AG04449 (cell line): Measurements from ENCODE around the gene APBA2.

Experiments used
- CTCF ChIA-PET: fragments of 350-600 bp; formaldehyde crosslinking; extraction: SDS; loops from one replicate; lab custom pipeline; 2021; ENCODE audit warnings: antibody characterized with exemption; lab: Yijun Ruan, JAX
- POLR2A ChIA-PET: fragments of 400-600, 350-600 bp; formaldehyde crosslinking; extraction: SDS; loops from one replicate; lab custom pipeline; 2020; ENCODE audit warnings: antibody characterized with exemption, inconsistent platforms; lab: Yijun Ruan, JAX
- DNase-seq: peaks from one replicate; pipeline ENCODE4 v3.0.0-alpha.2; 2010; ENCODE audit warnings: low read depth, low spot score
- H3K4me3 ChIP-seq: 2 replicates; pipeline ENCODE4 v1.5.1; 2011; ENCODE audit warnings: low read depth, mild to moderate bottlenecking, control low read depth, low read length
- TF ChIP-seq, protein P1 (sequence below): IDR thresholded peaks from one replicate; pipeline ENCODE4 v1.5.1; 2011; ENCODE audit warnings: mild to moderate bottlenecking, moderate library complexity, low read length, control low read depth, inconsistent platforms; ENCODE audit not compliant: insufficient read depth; ENCODE audit errors: missing control alignments

The APBA2 gene

DNA sequence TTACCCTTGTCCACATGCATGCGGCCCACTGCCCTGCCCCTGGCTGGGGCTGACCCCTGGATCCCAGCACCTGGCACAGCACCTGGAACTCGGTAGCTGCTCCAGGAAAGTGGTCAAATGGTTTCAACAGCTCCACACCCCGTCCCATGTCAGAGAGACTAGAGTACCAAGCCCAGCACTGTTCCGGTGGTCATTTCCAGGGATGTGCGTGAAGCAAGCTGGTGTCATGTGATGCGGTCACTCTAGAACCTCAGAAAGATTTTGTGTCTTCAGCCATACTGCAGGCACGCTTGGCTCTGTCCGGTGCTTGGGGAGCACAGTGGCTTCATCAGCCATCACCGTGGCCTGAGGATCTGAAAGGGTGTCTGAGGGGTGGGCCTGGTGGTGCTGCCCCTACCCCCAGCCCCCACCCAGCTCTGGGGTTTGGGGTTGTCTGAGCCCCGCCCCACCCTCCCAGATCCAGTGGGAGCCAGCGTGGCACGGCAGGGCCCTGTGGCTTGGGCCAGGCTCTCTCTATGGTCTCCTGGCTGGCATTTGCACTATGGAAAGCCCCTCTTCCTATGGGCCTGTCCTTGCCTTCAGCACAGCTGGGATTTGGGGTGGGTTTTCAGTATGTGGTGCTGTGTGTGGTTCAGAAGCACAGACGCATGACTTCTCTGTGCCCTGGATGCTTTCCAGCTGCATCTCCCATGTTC lies 15.3 kb downstream of the APBA2 start:
- POLR2A ChIA-PET, result no interaction called here
- CTCF ChIA-PET, result no interaction called here
- DNase-seq, result no peak
- H3K4me3 ChIP-seq, result no peak overlapping the region
- TF ChIP-seq, protein P1, sequence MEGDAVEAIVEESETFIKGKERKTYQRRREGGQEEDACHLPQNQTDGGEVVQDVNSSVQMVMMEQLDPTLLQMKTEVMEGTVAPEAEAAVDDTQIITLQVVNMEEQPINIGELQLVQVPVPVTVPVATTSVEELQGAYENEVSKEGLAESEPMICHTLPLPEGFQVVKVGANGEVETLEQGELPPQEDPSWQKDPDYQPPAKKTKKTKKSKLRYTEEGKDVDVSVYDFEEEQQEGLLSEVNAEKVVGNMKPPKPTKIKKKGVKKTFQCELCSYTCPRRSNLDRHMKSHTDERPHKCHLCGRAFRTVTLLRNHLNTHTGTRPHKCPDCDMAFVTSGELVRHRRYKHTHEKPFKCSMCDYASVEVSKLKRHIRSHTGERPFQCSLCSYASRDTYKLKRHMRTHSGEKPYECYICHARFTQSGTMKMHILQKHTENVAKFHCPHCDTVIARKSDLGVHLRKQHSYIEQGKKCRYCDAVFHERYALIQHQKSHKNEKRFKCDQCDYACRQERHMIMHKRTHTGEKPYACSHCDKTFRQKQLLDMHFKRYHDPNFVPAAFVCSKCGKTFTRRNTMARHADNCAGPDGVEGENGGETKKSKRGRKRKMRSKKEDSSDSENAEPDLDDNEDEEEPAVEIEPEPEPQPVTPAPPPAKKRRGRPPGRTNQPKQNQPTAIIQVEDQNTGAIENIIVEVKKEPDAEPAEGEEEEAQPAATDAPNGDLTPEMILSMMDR, result no peak

DNA sequence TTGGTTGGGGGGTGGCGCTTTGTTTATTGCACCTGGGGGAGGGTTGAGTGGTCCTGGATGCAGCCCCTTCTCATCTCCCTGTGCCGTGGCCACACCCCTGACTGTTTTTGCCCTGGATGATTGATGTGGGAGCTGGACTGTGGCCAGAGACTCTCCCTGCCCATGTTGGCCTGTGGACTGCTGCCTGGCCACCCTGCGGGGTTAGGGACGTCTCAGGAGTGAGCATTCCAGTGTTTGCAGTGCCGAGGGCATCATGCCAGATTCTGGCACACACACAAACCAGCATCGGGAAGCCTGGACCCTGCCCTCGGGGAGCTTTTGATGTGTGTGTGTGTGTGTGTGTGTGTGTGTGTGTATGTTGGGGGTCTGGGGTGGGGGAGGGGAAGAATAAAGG lies 15.8 kb downstream of the APBA2 start:
- POLR2A ChIA-PET, result no interaction called here

DNA sequence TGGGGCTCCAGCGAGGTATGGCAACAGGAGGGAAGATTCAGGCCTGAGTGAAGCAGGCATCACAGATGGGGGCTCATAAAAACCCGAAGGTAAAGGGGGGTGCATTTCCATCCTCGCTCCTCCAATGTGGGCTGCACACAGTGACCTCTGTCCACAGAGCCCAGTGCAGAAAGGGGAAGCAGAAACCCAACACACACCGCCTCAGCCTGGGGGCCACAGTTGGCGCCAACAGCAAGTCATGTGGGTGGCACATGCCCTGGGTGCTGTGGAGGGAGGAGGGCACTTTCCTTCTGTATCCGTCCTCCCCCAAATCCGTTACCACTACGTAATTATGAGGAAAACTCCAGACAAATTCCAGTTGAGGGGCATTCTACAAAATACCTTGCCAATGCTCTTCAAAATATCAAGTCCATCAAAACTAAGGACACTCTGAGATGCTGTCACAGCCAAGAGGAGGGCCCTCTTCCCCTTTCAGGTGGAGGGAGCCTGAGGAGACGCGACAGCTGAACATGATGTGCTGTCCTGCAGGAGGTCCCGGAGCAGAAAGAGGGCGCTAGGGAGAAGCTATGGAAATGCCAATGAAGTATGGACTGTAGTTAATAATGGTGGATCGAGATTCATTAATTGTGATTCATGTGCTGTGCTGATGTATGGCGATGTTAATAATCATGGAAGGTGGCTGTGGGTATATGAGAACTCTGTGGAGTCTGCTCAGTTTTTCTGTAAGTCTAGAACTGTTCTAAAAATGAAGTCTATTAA lies 16.4 kb downstream of the APBA2 start:
- ChIA-PET POLR2A (no interaction called here), CTCF (interaction anchor here (0.9 kb wide), 1 partner anchor 19 kb away, joined by 3 read pairs; no protein-coding TSS in a partner anchor)
- no peak overlapping the region for H3K4me3 ChIP-seq
- no peak for DNase-seq
- TF ChIP-seq, protein P1, result no peak

More for the DNA sequence above, 15.8 kb downstream of the APBA2 start:
- H3K4me3 ChIP-seq, result no peak overlapping the region
- DNase-seq, result no peak
- CTCF ChIA-PET, result no interaction called here
- TF ChIP-seq, protein P1, result no peak

DNA sequence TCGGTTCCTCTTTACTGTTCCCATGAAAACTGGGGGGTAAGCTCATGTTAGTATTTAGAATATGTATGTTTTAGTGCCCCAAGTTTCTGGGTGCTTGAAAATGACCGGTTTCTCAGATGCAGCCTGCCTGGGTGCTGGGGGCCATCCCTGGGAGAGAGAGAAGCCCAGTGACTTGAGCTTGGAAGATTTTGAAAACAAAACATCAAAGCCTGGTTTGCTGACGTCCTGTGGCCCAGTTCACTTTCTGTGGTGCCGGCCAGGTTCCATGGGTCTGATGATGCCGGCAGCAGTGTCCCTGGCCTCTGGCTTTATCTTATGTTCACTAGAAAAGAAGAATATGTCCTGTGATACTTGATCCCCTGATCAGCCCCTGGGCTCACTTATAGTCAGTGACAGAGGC lies 17.1 kb downstream of the APBA2 start:
- CTCF ChIA-PET, result interaction anchor here (0.9 kb wide), 1 partner anchor 18 kb away, joined by 3 read pairs; no protein-coding TSS in a partner anchor
- POLR2A ChIA-PET, result no interaction called here
- TF ChIP-seq, protein P1, result no peak

DNA sequence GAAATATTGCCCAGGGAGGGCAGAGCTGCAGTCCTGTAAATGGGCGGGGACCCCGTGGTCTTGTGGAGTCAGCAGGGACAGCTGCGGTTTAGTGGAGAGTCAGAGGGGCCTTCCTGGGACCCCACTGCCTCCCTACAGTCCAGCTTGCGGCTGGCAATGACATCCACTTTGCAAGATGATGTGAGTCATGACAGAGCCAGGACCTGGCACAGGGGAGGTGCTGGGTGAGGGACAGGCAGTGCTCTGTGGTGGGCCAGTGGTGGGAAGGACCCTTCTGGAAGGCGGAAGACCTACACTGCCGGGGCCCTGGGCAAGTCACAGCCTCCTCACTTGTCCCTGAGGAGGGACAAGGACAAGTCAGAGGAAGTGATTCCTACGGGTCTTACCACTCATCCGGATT lies 17.8 kb downstream of the APBA2 start:
- no peak for DNase-seq
- ChIA-PET CTCF (no interaction called here), POLR2A (no interaction called here)
- TF ChIP-seq, protein P1, result no peak
- no peak overlapping the region for H3K4me3 ChIP-seq

More for the DNA sequence above, 17.1 kb downstream of the APBA2 start:
- H3K4me3 ChIP-seq, result no peak overlapping the region
- DNase-seq, result no peak

DNA sequence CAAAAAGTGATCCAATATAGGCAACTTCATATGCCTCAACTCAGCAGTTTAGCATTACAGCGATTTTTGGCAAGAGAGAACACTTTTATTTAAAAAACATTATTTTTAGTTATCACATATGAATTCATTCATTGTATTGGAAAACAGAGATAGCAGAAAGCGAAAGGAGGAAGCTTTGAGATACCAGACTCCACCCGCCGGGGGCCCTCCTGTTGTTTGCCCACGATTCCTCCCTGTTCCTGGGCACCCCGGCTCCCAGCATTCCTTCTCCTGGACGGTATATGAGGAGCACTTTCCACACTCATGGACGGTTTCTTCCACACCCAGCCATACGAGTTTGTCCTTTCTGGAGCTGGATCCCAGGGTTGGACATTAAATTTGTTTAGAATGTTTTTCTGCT lies 18.2 kb downstream of the APBA2 start:
- TF ChIP-seq, protein P1, result no peak
- no peak overlapping the region for H3K4me3 ChIP-seq
- ChIA-PET CTCF (no interaction called here), POLR2A (no interaction called here)
- DNase-seq, result no peak
